ENCODE measurements around the gene NMNAT1.
A peak's percentile ranks its signal among the peaks of the same experiment; 100 is the strongest.
"Not testable (repeated sequence)": the region's sequence is repeated elsewhere in the genome, so short reads cannot be mapped to it uniquely, and the experiment has no call there.

The NMNAT1 gene

DNA sequence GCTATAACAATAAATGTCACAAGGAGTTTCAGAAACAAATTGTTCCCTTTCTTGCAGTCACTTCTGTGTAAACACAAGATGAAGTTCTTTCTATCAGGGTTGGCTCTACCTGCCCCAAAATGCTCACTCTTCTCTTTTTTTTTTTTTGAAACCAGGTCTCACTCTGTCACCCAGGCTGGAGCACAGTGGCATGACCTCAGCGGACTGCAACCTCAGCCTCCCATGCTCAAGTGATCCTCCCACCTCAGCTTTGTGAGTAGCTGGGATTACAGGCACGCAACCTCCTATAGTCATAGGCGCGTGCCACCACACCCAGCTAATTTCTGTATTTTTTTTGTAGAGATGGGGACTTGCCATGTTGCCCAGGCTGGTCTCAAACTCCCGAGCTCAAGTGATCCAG, 22.7 kb upstream of the NMNAT1 start:
- DNase-seq (ENCODE audit: low spot score), result no peak

DNA sequence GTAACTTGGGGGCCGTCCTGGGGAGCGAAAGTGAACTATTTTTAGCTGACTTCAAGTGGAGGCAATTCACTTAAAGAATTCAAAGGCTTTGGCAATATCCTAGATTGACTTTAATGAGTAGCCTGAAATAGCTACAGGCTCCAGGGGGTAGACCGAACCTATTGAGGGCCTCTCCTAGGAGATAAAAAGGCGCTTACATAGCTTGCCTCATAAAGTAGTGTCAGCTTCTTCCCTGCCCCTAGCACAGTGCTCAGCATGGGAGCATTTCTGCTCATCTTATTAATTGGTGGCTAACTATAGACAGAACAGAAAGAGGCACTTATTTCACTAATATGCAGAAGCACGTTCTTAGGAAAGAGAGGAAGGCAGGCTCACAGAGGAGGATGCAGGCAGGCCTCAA, 20.9 kb upstream of the NMNAT1 start:
- no peak for DNase-seq (ENCODE audit: low spot score)

DNA sequence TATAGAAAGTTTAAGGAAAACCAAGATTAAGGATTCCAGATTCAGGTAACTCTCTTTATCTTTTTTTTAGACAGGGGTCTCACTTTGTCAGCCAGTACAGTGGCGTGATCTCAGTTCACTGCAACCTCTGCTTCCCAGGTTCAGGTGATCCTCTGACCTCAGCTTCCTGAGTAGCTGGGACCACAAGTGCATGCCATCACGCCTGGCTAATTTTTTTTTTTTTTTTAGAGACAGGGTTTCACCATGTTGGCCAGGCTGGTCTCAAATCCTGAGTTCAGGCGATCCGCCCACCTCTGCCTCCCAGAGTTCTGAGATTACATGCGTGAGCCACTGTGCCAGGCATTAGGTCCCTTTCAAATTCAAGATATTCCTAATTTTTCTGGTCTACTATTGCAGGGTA, 16.0 kb upstream of the NMNAT1 start:
- no peak for DNase-seq (ENCODE audit: low spot score)

- peak; percentile 32 for DNase-seq (ENCODE audit: low spot score)
Observed at GRCh38 chr1:9929431-9930385, 13.6 kb upstream of the NMNAT1 start.

- DNase-seq (ENCODE audit: low spot score), result peak; percentile 49
Observed at GRCh38 chr1:9942399-9942938, 806 bp upstream of the NMNAT1 start.

DNA sequence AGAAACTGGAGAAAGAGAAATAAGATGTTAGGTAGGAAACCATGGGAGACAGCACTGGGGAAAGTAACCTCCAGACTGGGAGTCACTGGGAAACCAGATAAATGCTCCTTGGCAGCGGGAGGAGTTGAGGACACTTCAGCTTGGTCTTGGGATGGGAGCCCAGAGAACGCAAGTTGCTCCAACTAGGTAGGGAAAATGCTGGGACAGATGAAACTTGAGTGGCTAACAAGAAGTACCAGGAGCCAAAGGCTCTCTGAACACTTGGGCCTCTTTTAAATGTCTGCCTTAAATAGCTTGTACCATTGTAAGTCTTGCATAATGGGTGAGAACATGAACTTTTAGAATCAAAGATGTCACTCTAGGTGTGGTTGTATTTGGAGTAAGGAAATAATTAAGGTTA, 3.0 kb downstream of the NMNAT1 start:
- no peak for DNase-seq (ENCODE audit: low spot score)

DNA sequence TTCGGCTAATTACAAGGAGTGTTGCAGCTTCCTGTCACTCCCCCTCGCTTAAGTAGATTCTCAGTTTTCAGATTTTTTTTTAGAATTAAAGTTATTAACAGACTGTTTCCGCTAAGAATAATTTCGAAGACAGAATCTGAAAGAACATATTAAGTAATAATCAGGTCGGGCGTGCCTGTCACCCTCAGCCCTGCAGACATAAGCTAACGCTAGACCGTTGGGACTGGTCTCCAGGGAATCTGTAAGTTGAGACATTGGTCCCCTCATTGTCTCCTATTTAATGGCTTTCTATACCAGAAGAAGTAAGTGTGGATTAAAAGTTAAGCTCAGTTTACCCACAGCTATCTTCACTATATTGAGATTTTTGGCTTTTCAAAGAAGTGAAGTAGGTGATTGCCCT, 14.5 kb downstream of the NMNAT1 start:
- DNase-seq (ENCODE audit: low spot score), result no peak

DNA sequence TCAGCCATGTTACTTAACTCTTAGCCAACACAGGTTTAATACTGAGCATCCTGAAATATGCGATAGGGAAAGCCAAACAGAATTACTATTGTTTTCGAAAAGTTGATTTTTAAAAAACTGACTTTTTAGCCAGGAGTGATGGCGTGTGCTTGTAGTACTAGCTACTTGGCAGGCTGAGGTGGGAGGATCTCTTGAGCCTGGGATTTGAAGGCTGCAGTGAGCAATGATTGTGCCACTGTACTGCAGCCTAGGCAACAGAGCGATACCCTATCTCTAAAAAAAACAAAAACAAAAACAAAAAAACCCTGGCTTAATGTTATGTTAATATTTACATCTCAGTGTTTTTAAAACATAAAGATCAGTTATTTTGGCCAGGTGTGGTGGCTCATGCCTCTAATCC, 16.7 kb downstream of the NMNAT1 start:
- DNase-seq (ENCODE audit: low spot score), result no peak

DNA sequence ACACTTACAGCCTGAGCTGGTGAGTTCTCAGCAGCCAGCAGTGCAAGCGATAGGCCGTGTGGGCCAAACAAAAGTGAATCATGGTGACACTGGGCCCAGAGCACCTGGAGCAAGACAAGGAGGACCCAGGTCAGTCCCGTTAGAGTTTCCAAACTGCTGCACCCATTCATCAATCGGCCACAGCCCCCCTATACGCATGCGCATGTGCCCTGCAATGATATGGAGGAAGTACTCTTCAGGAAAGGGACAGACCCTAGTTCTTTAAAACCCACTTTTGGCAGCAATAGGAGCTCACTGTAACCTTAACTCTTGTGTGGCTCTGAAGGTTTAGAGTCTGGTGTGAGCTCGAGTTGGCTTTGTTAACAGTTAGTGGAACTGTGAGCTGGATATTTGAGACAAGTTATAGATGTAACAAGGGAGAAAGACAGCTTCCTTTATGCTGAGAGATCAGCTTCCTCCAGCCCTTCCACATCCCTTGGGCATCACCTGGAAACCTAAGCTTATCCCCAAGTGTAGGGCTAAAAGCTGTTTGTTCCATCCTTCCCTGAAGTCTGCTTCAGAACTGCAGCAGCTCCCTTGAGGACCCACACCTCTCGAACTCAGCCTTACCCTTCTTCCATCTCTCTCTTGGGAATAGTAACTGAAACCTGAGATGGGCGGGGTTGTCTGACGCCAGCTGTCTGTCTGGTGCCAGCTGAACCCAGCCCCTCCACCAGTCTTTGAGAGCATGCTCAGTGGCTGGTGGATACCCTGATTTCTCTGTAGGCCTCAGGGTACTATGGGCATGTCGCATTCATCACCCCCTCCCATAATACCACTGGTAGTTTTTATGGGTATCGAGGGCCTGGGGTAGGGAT, 17.7 kb downstream of the NMNAT1 start:
- no peak for DNase-seq (ENCODE audit: low spot score)

DNA sequence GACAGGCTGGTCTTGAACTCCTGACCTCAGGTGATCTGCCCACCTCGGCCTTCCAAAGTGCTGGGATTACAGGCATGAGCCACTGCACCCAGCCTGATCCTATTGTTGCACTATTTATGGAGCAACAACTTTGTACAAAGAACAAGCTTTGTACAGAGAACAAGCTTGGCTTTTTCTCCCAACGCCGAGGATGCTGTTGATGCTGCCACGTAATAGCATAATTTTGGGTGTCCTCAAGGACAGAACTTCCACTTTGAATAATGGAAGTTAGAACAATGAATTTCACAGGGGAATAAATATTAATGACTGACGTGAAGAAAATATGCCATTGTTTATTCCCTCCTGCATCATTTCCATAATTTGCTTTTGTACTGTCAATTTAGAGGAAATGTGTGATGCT, 41.0 kb downstream of the NMNAT1 start:
- DNase-seq (ENCODE audit: low spot score), result no peak

DNA sequence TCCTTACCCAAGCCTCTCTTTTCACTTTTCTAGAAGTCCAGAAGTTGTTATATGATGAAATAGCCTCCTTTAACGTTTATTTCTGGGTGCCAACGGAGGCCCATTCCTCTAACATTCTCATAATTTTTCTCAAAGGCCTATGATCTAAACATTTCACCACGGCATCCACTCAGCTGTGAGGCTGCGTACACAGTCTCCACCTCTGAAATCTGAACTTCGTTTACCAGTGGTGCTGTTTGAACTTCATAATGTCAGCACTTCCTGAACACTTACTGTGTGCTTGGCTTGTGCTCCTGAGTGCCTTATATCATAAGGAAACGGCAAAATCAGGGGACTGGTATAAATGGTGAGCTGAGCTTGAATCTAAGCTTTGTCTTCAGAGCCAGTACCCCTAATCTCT, 41.7 kb downstream of the NMNAT1 start:
- no peak for DNase-seq (ENCODE audit: low spot score)

GRCh38 chr1:9989773-9990172, 46.5 kb downstream of the NMNAT1 start:
- DNase-seq (ENCODE audit: low spot score), result no peak

- peak; percentile 93 for DNase-seq (ENCODE audit: low spot score)
Observed at GRCh38 chr1:9990944-9991343, 47.7 kb downstream of the NMNAT1 start.

DNA sequence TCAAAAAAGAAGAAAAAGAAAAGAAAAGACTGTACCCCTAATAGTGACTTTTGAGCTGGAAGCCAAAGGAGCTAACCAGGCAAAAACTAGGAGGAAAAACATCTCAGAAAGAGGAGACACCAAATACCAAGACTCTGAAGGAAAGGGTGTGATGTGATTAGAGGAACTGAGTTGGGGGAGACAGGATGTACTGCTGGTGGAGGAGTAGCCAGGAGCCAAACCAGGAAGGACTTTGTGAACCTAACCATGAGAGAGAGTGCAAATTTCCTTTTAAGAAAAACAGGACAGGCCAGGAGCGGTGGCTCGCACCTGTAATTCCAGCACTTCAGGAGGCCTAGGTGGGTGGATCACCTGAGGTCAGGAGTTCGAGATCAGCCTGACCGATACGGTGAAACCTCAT, 49.6 kb downstream of the NMNAT1 start:
- DNase-seq (ENCODE audit: low spot score), result peak; percentile 4

DNA sequence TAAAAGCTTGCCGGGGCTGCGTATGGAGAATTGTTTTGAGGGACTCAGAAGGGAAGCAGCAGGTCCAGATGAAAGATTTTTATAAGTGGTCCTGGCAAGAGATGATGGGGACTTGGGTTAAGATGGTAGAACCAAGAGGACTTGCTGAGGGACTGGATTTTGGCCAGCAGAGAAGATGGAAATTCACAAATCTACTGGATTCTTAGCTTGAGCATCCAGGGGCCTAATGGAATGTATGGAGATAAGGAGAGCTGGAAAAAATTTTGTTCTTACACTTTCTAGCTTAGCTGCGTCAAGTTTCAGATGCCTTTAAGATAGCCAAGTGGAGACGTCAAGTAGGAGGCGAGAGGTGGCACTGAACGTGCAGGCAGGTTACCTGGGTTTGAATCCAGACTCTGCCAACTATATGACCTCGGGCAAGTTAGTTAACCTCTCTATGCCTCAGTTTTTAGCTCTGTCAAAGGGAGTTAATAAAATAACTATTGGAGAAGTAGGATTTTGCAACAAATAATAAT, 50.3 kb downstream of the NMNAT1 start:
- DNase-seq (ENCODE audit: low spot score), result no peak

GRCh38 chr1:9996624-9997582, 53.6 kb downstream of the NMNAT1 start, which contains the start of gene RBP7:
Gene RBP7 (plus strand): TSS chr1:9997228. CDS start chr1:9997259, 31 bp downstream.
- peak; percentile 13 for DNase-seq (ENCODE audit: low spot score)

GRCh38 chr1:10001016-10001665, 57.9 kb downstream of the NMNAT1 start:
- DNase-seq (ENCODE audit: low spot score), result no peak

GRCh38 chr1:10005248-10005647, 62.0 kb downstream of the NMNAT1 start:
- not testable (repeated sequence) for DNase-seq (ENCODE audit: low spot score)

- DNase-seq (ENCODE audit: low spot score), result no peak
Observed at GRCh38 chr1:10007169-10007568, 63.9 kb downstream of the NMNAT1 start.

GRCh38 chr1:10014016-10014415, 70.7 kb downstream of the NMNAT1 start:
- DNase-seq (ENCODE audit: low spot score), result no peak

DNA sequence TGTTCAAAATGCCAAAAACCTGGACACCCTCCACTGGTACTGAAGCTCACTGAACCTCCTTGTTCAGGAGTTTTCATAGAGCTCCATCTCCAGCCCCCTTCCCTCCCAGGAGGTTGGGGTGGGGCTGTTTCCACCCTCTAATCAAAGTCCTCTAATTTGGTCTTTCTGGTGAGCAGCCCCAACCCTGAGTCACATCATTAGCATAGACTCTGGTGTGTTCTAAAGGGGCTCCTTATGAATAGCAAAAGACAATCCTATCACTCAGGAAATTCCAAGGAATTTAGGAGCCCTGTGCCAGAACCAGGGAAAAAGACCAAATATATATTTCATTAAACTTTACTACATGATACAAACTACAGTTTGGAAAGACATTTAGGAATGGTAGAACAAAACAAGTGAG, 76.3 kb downstream of the NMNAT1 start:
- no peak for DNase-seq (ENCODE audit: low spot score)

All from kidney capillary endothelial cell (primary cell).